SU-DHL-6 (cell line): ENCODE measurements around the gene DIPK1B.
A peak's percentile ranks its signal among the peaks of the same experiment; 100 is the strongest.

ENCODE experiments used
- H2AFZ ChIP-seq: fragments of 200-600 bp; sonication (generic); 2 replicates; pipeline ENCODE4 v1.6.1; 2014; ENCODE audit warnings: low read depth, mild to moderate bottlenecking, moderate library complexity, mixed read lengths, antibody characterized with exemption, low read length; ENCODE audit not compliant: severe bottlenecking
- H3F3A ChIP-seq: fragments of 200-600 bp; shearing (Covaris generic); 2 replicates; pipeline ENCODE4 v1.6.0; 2016; ENCODE audit warnings: antibody characterized with exemption, mild to moderate bottlenecking; ENCODE audit not compliant: insufficient read depth
- H3K27ac ChIP-seq: fragments of 200-600 bp; sonication (generic); 2 replicates; pipeline ENCODE4 v1.5.1; 2016; ENCODE audit warnings: low read depth, mild to moderate bottlenecking, low read length, moderate library complexity, mixed read lengths
- H3K27me3 ChIP-seq: fragments of 200-600 bp; sonication (generic), shearing (Covaris generic); 2 replicates; pipeline ENCODE4 v1.6.0; 2014; ENCODE audit warnings: mild to moderate bottlenecking, low read length
- H3K36me3 ChIP-seq: fragments of 200-600 bp; sonication (generic); 2 replicates; pipeline ENCODE4 v1.6.1; 2014; ENCODE audit warnings: mild to moderate bottlenecking, low read length, mixed read lengths
- H3K4me2 ChIP-seq: fragments of 300-600, 200-600 bp; shearing (Covaris generic), sonication (generic); 2 replicates; pipeline ENCODE4 v1.6.0; 2014; ENCODE audit warnings: low read length, low read depth, mild to moderate bottlenecking; ENCODE audit not compliant: poor library complexity, severe bottlenecking
- H3K4me3 ChIP-seq: fragments of 200-600 bp; sonication (generic); 2 replicates; pipeline ENCODE4 v1.5.1; 2014; ENCODE audit warnings: antibody characterized with exemption, low read length, mild to moderate bottlenecking, mixed read lengths; ENCODE audit not compliant: insufficient read depth, poor library complexity, severe bottlenecking
- H3K79me2 ChIP-seq: fragments of 200-600 bp; sonication (generic); 2 replicates; pipeline ENCODE4 v1.6.1; 2014; ENCODE audit warnings: mild to moderate bottlenecking, low read length, moderate library complexity; ENCODE audit not compliant: insufficient read depth
- H3K9ac ChIP-seq: fragments of 200-600 bp; sonication (generic); 2 replicates; pipeline ENCODE4 v1.7.0; 2014; ENCODE audit warnings: mild to moderate bottlenecking, low read length
- H3K9me2 ChIP-seq: fragments of 200-600 bp; sonication (generic); replicated peaks from 2 replicates; pipeline ENCODE4 v1.6.1; 2014; ENCODE audit warnings: low read length; ENCODE audit not compliant: insufficient read depth
- H3K9me3 ChIP-seq: fragments of 200-600 bp; sonication (generic); 2 replicates; pipeline ENCODE4 v1.6.1; 2014; ENCODE audit warnings: low read length, mixed read lengths; ENCODE audit not compliant: insufficient read depth
- H4K20me1 ChIP-seq: fragments of 200-600 bp; sonication (generic); 2 replicates; pipeline ENCODE4 v1.6.1; 2014; ENCODE audit warnings: low read depth, mild to moderate bottlenecking, antibody characterized with exemption, low read length, moderate library complexity, mixed read lengths
- EZH2phosphoT487 ChIP-seq: fragments of 200-600 bp; sonication (generic), shearing (Covaris generic); conservative IDR thresholded peaks from 2 replicates; pipeline ENCODE4 v1.6.1; 2018; ENCODE audit warnings: mild to moderate bottlenecking, antibody characterized with exemption, low read length, moderate library complexity, mixed read lengths
- TF ChIP-seq, protein P1 (sequence below): fragments of 200-600 bp; sonication (generic); IDR thresholded peaks from one replicate; pipeline ENCODE4 v1.5.1; 2017; ENCODE audit warnings: antibody characterized with exemption, mild to moderate bottlenecking, low read length, moderate library complexity; ENCODE audit not compliant: insufficient read depth, poor library complexity, severe bottlenecking

Gene DIPK1B

DNA sequence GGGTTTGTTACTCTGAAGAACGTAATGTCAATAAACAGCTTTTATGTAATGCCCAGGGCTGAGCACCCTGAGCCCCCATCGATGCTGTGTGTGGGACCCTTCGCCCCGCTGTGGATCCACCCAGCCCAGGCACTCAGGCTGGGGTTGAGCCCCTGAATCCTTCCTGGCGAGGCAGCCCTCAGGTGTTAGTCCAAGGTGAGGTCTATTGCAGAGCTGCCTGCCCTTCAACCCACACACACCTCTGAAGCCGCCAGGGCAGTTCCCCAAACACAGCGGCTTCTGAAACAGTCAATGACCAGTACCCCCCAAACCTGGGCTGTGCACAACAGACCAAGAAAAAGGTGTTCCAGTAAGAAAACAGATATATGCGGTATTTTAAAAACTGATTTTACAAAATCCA lies 11.6 kb downstream of the DIPK1B start:
- Histone ChIP-seq H3K9ac (no peak overlapping the region), H3F3A (peaks cover 31% of the 10 kb centered on the region), H3K27ac (no peak overlapping the region), H3K4me2 (no peak overlapping the region), H3K9me2 (no peaks in the 10 kb centered on the region), H3K79me2 (peaks cover 16% of the 10 kb centered on the region), H3K9me3 (no peaks in the 10 kb centered on the region), H3K36me3 (peaks cover 24% of the 10 kb centered on the region), H3K27me3 (no peaks in the 10 kb centered on the region), H4K20me1 (peaks cover 18% of the 10 kb centered on the region; the same call in 1 of the 2 replicates), H3K4me3 (no peak overlapping the region), H2AFZ (no peak overlapping the region)
- TF ChIP-seq, protein P1, sequence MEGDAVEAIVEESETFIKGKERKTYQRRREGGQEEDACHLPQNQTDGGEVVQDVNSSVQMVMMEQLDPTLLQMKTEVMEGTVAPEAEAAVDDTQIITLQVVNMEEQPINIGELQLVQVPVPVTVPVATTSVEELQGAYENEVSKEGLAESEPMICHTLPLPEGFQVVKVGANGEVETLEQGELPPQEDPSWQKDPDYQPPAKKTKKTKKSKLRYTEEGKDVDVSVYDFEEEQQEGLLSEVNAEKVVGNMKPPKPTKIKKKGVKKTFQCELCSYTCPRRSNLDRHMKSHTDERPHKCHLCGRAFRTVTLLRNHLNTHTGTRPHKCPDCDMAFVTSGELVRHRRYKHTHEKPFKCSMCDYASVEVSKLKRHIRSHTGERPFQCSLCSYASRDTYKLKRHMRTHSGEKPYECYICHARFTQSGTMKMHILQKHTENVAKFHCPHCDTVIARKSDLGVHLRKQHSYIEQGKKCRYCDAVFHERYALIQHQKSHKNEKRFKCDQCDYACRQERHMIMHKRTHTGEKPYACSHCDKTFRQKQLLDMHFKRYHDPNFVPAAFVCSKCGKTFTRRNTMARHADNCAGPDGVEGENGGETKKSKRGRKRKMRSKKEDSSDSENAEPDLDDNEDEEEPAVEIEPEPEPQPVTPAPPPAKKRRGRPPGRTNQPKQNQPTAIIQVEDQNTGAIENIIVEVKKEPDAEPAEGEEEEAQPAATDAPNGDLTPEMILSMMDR = no peak
- TF ChIP-seq EZH2phosphoT487 = no peak

DNA sequence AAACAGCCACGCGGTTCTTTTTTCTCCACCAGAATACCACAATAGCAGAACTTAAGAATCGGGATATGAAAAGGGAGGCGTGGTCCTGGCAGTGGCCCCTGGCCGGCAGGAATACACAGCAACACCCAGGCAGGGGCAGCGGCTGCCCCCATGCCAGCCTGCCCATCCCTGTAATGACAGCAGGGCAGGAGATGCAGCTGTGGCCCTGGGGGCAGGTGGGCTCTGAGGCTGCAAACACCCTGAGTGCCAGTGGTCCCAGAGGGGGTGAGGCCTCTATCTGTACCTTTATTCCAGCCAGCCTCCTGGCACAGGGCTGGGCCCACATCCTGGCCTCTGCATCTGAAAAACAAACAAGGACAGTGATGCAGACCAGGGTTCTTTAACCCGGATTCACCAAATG lies 12.4 kb downstream of the DIPK1B start:
- Histone ChIP-seq H3K4me3 (no peak overlapping the region), H3K36me3 (peaks cover 24% of the 10 kb centered on the region), H2AFZ (no peak overlapping the region), H4K20me1 (peaks cover 18% of the 10 kb centered on the region; the same call in 1 of the 2 replicates), H3K79me2 (peaks cover 22% of the 10 kb centered on the region), H3K9me2 (no peaks in the 10 kb centered on the region), H3K27ac (no peak overlapping the region), H3K9me3 (no peaks in the 10 kb centered on the region), H3K4me2 (no peak overlapping the region), H3K27me3 (no peaks in the 10 kb centered on the region), H3F3A (peaks cover 31% of the 10 kb centered on the region), H3K9ac (no peak overlapping the region)
- no peak for TF ChIP-seq EZH2phosphoT487
- TF ChIP-seq, protein P1 = no peak

DNA sequence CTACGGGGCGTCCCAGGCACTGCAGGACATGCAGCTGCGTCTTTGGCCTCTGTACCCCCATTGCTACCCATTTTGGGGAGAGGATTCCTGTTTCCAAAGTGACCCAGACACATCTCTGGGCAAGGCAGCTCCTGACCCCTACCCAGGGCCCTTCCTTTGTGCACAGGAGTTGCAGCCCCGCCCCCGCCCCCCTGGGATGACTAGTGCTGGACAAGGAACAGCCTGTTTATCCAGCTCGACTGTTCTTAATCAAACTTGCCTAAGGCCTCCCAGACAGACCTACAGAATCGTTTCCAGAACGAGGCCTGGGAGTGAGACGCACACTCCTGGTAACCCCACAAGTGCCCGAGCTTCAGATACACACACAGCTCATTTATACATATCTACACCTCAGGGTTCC lies 13.2 kb downstream of the DIPK1B start:
- H3K27ac ChIP-seq = no peak overlapping the region
- H3K9me2 ChIP-seq = no peaks in the 10 kb centered on the region
- H3K9me3 ChIP-seq = no peaks in the 10 kb centered on the region
- H3K9ac ChIP-seq = no peak overlapping the region
- H4K20me1 ChIP-seq = peaks cover 18% of the 10 kb centered on the region; the same call in 1 of the 2 replicates
- peaks cover 31% of the 10 kb centered on the region for H3F3A ChIP-seq
- TF ChIP-seq, protein P1 = no peak
- TF ChIP-seq EZH2phosphoT487 = no peak
- H3K4me3 ChIP-seq = no peak overlapping the region
- peaks cover 26% of the 10 kb centered on the region for H3K79me2 ChIP-seq
- H3K27me3 ChIP-seq = no peaks in the 10 kb centered on the region
- H3K36me3 ChIP-seq = peaks cover 24% of the 10 kb centered on the region
- peak overlapping the region; percentile 86 for H3K4me2 ChIP-seq
- H2AFZ ChIP-seq = no peak overlapping the region
